ENCODE measurements around the gene FLVCR1.
"Not testable (repeated sequence)": the region's sequence is repeated elsewhere in the genome, so short reads cannot be mapped to it uniquely, and the experiment has no call there.

FLVCR1 gene

GRCh38 chr1:212860713-212861581, 2.9 kb downstream of the FLVCR1 start:
- DNase-seq = no peak

- no peak for DNase-seq
Observed at GRCh38 chr1:212862111-212862690, 4.1 kb downstream of the FLVCR1 start.

GRCh38 chr1:212863345-212863744, 5.3 kb downstream of the FLVCR1 start:
- DNase-seq = not testable (repeated sequence)

GRCh38 chr1:212864201-212864600, 6.1 kb downstream of the FLVCR1 start:
- DNase-seq = no peak

- DNase-seq = no peak
Observed at GRCh38 chr1:212867192-212867591, 9.1 kb downstream of the FLVCR1 start.

GRCh38 chr1:212871976-212872375, 13.9 kb downstream of the FLVCR1 start:
- DNase-seq = no peak

- no peak for DNase-seq
Observed at GRCh38 chr1:212873518-212873917, 15.4 kb downstream of the FLVCR1 start.

- DNase-seq = no peak
Observed at GRCh38 chr1:212878418-212878817, 20.3 kb downstream of the FLVCR1 start.

- no peak for DNase-seq
Observed at GRCh38 chr1:212879947-212880690, 22.0 kb downstream of the FLVCR1 start.

GRCh38 chr1:212884592-212884991, 26.5 kb downstream of the FLVCR1 start:
- no peak for DNase-seq

- DNase-seq = no peak
Observed at GRCh38 chr1:212892108-212892507, 34.0 kb downstream of the FLVCR1 start.

GRCh38 chr1:212899845-212900244, 41.8 kb downstream of the FLVCR1 start:
- no peak for DNase-seq

- no peak for DNase-seq
Observed at GRCh38 chr1:212901290-212901689, 43.2 kb downstream of the FLVCR1 start.

GRCh38 chr1:212902054-212902453, 44.0 kb downstream of the FLVCR1 start:
- no peak for DNase-seq

GRCh38 chr1:212903664-212904063, 45.6 kb downstream of the FLVCR1 start:
- DNase-seq = no peak

GRCh38 chr1:212908071-212908470, 50.0 kb downstream of the FLVCR1 start:
- not testable (repeated sequence) for DNase-seq

GRCh38 chr1:212908971-212909370, 50.9 kb downstream of the FLVCR1 start:
- DNase-seq = no peak

- no peak for DNase-seq
Observed at GRCh38 chr1:212909652-212910063, 51.6 kb downstream of the FLVCR1 start.

- DNase-seq = not testable (repeated sequence)
Observed at GRCh38 chr1:212910213-212910612, 52.1 kb downstream of the FLVCR1 start.

GRCh38 chr1:212913638-212914037, 55.6 kb downstream of the FLVCR1 start:
- not testable (repeated sequence) for DNase-seq

- DNase-seq = not testable (repeated sequence)
Observed at GRCh38 chr1:212914110-212914509, 56.0 kb downstream of the FLVCR1 start.

GRCh38 chr1:212914789-212915188, 56.7 kb downstream of the FLVCR1 start:
- DNase-seq = no peak

GRCh38 chr1:212915245-212916091, 57.4 kb downstream of the FLVCR1 start:
- DNase-seq = no peak

Measured in CD4-positive, alpha-beta T cell treated with Interleukin-17A for 4 hours (primary cell).